CD4-positive, alpha-beta T cell treated with Interleukin-6 for 4 hours (primary cell): ENCODE measurements around the gene MRGPRF.

Experiments used
- DNase-seq: peaks from one replicate; pipeline ENCODE4 v3.0.0-alpha.2; 2020; ENCODE audit warnings: mixed read lengths

The MRGPRF gene

GRCh38 chr11:69050592-69051380 is 37.7 kb upstream of the MRGPRF start:
- no peak for DNase-seq

DNA sequence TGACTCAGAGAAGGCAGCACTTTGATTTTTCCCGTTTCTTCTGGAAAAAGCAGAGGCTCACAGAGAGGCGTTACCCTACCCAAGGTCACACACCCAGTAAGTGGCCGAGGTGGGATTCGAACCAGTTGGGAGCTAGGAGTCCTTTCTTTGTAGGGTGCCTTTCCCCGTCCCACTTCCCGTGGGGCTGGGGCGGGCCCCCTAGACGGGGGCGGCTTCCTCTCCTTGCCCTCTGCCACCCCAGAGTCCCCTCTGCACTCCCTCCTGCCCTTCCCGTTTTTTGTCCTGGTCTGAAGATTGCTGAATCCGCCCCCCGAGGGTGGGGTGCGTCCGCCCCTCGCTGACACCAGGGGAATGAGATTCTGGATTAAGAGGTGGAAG is 36.4 kb upstream of the MRGPRF start:
- DNase-seq: peak; percentile 26

- DNase-seq: peak; percentile 94
Observed at GRCh38 chr11:69048694-69049489, 35.8 kb upstream of the MRGPRF start, which contains the start of gene TPCN2. TSS of gene TPCN2 (plus strand) at chr11:69048932. CDS start at chr11:69048998, 66 bp downstream.

DNA sequence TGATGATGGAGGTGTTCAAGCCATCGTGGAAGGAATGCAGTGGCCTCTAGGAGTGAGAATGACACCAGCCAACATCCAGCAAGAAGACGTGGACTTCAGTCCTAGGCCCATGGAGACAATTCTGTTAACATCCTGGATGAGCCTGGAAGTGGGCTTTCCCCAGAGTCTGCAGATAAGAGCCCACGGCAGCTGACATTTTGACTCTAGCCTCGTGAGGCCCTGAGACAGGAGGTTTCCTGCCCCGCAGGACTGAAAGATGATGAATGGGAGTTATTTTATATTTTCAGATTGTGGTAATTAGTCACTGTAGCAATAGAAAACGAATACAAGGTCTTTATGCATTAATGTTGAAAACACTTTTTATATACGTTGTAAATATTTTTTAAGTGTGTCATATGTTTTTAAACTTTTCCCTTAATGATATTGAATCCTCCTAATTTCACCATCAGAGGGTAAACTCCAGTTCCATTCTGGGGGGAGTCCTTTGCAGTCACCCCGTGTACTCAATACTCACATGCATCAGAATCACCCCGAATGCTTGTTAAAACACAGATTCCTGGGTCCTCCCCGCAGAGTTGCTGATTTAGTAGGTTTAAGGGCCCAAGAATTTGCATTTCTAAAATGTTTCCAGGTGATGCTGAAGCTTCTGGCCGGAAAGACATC is 35.1 kb upstream of the MRGPRF start:
- no peak for DNase-seq

DNA sequence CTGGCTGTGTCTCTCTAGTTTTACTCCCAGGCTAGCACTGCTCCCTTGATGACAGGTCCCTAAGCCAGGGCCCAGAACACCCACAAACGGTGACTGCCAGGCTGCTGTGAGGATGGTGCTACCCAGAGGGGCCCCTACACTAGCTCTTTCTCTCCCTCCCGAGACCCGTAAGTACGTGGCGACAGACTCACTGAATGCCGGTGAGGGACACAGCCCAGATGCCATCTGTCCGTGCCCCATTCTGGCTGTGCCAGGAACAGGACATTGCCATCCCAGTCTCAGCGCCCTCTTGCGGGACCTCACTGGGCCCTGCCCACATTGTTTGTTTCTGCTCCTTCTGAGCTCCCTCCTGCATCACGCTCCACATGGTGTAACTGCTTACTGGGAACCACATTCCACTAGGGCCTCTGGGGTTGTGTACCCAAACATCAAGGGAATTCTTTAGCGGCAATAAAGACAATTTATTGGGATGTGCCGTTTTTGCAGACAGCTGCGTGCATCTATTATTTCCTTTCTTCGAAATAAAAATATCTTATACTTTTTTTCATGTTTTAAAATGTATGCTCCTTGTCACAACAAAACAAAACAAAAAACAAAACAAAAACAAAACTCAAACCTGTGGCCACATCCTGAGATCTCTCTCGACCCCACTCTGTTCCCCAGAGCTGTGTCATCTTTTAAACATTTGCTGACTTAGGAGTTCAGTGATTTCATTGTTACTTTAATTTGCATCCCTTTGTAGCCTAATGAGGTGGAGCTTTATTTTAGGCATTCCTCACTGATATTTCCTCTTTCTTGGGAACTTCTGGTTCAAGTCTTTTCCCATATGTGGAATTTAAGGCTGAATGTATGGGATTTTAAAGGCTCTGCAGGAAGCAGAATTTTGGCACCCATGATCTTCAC is 31.3 kb upstream of the MRGPRF start:
- peak; percentile 25 for DNase-seq

DNA sequence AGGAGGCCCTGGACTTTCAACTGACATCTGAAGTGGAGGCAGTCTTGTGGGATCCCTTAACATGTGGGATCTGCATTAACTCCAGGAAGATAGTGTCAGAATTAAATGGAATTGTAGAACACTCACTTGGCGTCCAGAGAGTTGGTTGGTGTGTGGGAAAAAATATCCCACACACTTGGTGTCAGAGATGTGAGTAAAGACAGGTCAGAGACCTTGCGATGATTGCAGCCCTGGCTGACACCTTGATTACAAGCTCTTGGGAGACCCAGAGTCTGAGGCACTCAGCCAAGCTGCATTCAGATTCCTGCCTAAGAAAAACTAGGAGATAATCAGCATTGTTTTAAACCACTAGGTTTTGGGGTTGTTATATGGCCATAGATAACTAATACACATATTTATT is 28.5 kb upstream of the MRGPRF start:
- no peak for DNase-seq

GRCh38 chr11:69040581-69041260 is 27.7 kb upstream of the MRGPRF start:
- no peak for DNase-seq

GRCh38 chr11:69040051-69040450 is 27.0 kb upstream of the MRGPRF start:
- DNase-seq: no peak

DNA sequence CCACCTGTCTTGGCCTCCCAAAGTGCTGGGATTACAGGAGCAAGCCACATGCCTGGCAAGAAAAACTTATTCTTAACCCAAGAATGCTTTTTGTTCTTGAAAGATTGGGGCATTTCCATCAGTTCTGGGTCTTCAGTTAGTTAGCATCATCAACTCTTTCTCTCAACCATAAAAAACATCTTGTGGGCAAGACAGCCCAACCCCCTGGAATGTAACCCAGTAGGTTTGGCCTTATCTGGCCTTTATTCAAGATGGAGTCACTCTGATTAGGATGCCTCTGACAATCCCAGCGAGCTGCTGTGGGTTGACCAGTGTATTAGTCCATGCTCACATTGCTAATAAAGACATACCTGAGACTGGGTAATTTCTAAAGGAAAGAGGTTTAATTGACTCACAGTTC is 26.5 kb upstream of the MRGPRF start:
- no peak for DNase-seq

DNA sequence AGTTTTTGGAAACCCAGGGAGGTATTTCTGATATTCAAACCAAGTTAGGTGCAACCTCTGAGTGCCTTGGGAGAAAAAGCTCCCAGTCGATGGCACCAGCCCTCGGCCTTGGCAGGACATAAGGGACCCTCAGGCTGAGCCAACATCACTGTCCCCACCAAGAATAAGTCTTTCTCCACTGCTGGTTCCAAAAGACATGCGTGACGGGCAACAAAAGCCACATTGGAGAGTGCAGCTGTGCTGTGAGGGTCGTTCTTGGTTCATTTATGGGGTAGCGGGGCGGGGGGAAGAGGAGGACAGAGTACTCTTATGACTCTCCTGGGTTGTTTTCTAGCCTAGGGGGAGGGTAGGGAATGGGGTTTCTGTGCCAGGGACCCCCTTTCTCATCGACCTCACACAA is 24.5 kb upstream of the MRGPRF start:
- no peak for DNase-seq

GRCh38 chr11:69037074-69037473 is 24.0 kb upstream of the MRGPRF start:
- DNase-seq: no peak

- no peak for DNase-seq
Observed at GRCh38 chr11:69035946-69036340, 22.9 kb upstream of the MRGPRF start.

GRCh38 chr11:69035150-69035945 is 22.3 kb upstream of the MRGPRF start:
- DNase-seq: no peak

GRCh38 chr11:69034123-69034867 is 21.2 kb upstream of the MRGPRF start:
- DNase-seq: no peak

DNA sequence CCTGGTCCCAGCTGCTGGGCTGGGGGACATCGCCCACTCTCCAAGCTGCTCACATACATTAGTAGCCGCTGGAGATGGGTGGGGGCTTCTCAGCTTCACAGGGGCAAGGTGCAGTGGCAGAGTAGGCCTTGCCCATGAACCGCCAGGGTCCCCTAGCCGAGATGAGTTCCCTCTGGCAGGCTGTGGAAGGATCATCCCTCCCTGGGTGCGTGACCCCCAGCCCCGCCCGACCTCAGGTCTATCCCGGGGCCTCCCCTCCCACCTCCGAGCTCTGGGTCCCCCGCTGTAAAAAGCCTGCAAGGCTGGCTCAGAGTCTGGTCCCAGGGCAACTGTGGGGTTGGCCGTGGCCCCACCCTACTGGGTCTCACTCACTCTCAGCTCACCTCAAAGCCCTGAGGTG is 20.4 kb upstream of the MRGPRF start:
- DNase-seq: no peak

DNA sequence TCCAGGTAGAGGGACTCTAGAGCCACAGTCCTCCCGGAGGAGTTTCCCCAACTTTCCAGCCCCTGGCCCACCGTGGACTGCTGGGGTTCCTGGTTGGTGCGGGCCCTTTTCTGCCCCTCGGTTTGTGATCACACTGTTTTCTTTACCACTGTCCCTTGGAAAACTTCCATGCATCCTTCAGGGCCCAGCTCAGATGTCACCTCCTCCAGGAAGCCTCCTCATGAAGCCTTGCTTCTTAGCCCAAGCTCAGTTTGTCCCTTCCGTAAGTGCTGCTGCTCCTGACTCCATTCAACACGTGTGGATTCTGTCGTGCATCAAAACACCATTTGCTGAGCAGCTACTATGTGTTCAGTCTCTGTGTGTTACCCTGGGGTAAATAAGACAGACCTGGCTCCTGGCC is 19.8 kb upstream of the MRGPRF start:
- DNase-seq: no peak

DNA sequence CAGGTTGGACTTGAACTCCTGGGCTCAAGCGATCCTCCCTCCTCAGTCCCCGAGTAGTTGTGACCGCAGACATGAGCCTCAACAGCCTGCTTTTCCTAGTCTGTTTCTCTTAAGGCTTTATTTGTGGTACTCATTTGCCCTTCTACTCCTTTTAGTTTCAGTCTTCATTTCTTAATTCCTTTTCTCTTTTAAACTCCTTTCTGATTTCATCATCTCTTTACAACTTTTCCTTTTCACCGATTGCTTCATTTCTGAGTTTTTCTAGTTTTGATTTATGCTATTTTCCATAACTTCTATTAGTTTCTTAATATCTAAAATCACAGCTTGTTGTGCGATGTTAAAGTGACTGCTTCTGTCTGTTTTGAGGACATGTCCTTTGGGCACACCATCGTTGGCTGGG is 17.3 kb upstream of the MRGPRF start:
- no peak for DNase-seq

DNA sequence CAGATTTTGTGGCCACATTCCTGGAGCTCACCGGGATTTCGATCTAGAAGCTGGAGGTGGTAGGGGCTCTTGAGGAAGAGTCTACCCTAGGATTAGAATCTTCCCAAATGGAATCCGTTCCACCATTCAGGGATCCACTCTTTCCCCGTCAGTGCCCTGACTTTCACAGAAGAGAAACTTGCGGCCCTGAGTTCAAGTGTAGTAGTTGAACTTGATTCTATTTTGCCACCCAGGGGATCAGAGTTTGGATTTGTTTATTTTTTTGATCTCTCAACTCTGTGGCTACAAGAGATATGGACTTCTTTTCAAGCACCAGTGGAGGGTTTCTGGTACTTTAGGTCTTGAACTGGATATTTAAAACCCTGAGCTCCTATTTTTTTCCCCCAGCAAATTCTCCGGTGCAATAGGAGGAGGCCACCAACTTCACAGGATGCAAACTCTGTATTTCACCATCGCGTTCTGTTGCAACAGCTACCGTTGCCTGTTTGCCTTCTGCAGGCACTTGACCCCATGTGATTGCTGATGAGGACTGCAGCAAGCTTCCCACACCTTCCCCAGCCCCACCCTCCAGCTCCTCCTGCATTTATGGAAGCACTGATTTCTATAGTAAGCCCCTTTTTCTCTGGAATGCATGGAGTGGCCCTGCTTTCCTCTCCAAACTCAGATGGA is 14.8 kb upstream of the MRGPRF start:
- no peak for DNase-seq

DNA sequence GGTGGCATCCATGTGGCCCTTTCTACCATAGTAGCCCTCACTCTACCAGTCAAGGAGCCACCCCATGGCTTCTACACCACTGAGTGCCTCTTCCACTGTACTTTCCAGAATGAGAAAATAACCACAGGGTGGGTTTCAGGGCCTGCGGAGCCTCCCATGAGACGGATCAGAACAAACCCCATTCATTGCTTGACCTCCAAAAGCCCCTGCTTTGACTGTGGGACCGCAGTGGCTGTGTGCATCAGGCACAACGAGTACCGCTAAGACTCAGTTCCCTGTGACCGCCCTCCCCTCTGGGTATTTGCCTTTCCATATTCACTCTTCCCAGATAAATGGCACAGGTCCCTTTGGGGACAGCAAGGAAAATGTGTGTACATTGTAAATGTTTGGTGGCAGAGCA is 11.5 kb upstream of the MRGPRF start:
- no peak for DNase-seq

- no peak for DNase-seq
Observed at GRCh38 chr11:69022260-69022659, 9.2 kb upstream of the MRGPRF start.
